Activated gamma-delta T cell treated with anti-CD3 and anti-CD28 coated beads, Interleukin-2, amount 50 U/mL, for 16 hours (primary cell): Measurements from ENCODE around the gene PSMA3.
A peak's percentile ranks its signal among the peaks of the same experiment; 100 is the strongest.

Source experiments
- DNase-seq: peaks from one replicate; pipeline ENCODE4 v3.0.0-alpha.2; 2020; ENCODE audit warnings: low read depth

Gene PSMA3

DNA sequence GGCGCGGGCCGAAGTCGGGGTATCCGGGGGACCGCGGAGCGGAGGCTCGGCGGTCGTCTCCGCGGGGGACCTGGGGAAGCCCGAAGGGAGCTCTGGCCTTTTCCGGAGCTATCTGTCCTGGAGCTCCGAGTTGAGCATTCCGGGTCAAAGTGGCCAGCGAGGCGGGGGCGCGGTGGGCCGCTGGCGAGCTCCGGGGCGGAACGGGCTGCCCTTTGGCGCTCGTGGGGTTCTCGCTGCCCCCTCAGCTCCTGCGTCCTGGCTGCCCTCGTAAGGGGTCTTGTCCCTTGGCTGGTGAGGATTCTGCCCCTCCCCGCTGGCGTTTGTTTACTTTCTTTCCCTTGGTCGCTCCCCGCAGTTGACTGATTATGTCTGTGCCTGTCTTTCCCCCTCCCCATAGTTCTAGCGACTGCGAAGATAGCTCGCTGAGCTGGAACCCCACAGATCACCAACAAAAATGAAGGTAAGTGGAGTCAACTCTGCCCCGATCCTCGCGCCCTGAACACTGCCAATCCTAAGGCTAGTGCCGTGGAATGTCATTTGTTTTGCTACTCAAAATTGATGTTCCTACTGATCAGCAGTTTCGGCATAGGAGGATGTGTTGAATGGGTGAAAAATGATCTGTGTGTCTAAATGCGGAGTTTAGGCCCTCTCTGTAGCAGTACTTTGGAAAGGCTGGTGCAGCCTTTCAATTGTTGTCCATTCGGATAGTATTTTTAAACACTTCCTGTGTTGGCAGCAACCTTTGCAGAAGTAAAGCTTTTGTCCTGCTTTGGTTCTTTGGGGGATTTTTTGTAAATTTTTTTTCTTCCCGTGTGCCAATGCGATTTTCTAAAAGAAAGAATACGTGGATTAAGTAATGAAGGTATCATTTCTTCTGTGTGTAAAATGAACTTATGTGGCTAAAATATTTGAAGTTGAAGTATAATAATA is 55.0 kb downstream of the PSMA3 start:
- peak; percentile 13 for DNase-seq

DNA sequence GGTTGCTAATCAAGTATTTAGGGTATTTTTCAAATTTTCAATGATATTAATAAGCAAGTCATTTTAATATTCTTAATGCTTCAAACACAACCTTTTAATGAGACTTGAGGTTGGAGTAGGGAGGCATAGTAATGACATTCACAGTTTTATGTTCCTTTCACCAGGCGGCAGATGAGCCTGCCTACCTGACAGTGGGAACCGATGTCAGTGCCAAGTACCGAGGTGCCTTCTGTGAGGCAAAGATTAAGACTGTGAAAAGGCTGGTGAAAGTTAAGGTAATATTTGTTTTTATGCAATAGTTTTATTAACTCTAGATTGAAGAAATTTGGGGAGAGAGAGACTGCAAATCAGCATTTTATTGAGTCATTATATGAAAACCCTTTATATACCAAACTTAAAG is 56.8 kb downstream of the PSMA3 start:
- DNase-seq, result no peak

DNA sequence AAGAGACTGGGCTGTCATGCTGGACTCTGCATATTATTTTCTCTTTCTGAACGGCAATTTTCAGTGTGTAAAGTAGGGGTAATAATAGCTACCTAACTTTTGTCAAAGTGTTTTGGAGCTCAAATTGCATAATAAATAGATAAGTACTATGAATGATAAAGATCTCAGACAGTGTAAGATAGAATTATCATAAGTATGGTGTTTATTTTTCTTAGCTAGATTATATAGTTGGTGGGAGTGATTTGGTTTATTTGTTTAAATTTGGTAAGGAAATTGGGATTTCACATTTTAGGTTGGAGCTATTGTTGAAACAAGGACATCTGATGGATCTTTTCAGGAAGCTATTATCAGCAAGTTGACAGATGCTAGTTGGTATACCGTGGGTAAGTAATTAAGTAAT is 61.1 kb downstream of the PSMA3 start:
- no peak for DNase-seq

DNA sequence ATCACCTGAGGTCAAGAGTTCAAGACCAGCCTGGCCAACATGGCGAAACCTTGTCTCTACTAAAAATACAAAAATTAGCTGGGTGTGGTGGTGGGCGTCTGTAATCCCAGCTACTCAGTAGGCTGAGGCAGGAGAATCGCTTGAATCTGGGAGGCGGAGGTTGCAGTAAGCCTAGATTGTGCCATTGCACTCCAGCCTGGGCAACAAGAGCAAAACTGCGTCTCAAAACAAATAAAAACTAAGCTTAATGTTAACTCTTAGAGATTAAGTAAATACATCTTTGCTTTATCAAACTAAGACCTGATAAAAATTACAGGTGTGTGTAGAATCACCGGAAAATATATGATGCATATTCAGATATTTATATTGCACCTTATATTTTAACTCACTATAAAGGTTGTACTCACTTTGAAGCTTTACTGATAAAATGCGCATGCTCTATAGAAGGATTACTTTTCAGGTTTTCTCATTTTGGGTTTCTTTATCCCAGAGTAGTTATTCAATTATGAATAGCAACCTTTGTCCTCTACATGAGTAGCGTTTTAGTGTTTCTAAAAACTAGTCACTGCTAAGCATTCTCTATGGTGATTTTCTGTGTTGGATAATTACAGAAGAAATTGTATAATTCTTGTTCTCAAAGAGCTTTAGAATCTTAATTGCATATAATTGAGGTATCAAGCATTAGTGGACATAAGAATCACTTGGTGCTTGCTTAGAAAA is 63.1 kb downstream of the PSMA3 start:
- DNase-seq, result no peak

DNA sequence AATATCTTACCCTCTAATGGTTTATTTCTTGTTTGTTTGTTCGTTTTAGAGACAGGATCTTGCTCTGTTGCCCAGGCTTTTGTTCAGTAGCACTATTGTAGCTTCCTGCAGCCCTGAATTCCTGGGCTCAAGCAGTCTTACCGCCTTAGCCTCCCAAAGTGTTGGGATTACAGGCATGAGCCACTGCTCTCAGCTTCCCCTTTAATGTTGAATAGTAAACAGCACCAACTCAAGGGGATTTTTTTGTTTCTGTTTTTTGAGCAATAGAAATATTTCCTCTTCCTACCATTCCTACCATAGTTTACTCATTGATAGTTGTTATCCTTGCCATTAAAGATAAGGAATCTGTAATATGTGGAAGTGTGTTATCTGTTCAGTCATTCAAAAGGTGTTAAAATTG is 64.4 kb downstream of the PSMA3 start:
- no peak for DNase-seq

DNA sequence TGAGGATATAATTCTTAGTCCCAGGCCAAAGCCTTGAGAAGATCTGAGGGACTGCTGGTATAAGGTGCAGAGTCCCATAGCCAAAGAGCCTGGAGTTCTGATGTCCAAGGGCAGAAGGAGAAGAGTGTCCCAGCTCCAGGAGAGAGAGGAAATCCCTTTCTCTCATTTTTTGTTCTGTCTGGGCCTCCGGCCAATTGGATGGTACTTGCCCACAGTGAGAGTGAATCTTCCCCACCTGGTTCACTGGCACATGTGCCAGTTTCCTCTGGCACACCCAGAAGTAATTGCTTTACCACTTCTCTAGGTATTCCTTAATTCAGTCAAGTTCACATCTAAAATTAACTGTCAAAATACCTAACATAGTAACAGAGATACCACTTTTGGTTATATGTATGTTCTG is 69.1 kb downstream of the PSMA3 start:
- no peak for DNase-seq

DNA sequence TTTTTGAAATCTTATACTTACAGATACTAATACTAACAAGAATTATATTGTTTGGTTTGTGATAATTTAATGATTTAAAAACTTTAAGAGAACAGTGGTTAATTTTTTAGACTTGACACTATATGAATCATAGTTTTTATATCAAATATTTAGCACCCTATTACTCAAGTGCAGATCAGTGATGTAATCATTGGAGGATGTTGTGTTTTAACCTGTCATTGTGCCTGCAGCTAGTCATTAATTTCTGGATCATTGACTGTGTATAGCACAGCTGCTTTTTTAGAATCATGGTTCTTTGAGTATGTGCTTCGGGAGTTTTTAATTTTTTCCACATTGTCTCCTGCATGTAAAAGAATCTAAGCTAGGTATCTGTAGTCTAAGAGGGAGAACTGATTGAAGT is 71.0 kb downstream of the PSMA3 start:
- DNase-seq, result no peak
